Duodenal mucosa (tissue), 2 donors: ENCODE results near the gene IFNLR1.

Source experiments
- H3K27ac ChIP-seq: one replicate; pipeline ENCODE4 v1.7.0; 2013; ENCODE audit warnings: low read depth, low read length
- H3K27me3 ChIP-seq, 2 donors: one replicate each; pipeline ENCODE4 v1.7.0; 2013; ENCODE audit warnings: low read length in 2 of 2, control low read depth in 1 of 2; ENCODE audit not compliant: insufficient read depth in 2 of 2, control insufficient read depth in 1 of 2
- H3K36me3 ChIP-seq, 2 donors: one replicate each; pipeline ENCODE4 v1.7.0; 2013; ENCODE audit warnings: low read length in 2 of 2, control low read depth in 1 of 2; ENCODE audit not compliant: insufficient read depth in 2 of 2, control insufficient read depth in 1 of 2
- H3K4me1 ChIP-seq, 2 donors: one replicate each; pipeline ENCODE4 v1.7.0; 2013; ENCODE audit warnings: low read length in 2 of 2, control low read depth in 1 of 2; ENCODE audit not compliant: insufficient read depth in 2 of 2, control insufficient read depth in 1 of 2
- H3K4me3 ChIP-seq, 2 donors: one replicate each; pipeline ENCODE4 v1.7.0; 2013; ENCODE audit warnings: low read length in 2 of 2, low read depth in 1 of 2
- H3K9ac ChIP-seq, 2 donors: one replicate each; pipeline ENCODE4 v1.7.0; 2013; ENCODE audit warnings: low read length in 2 of 2, low read depth in 1 of 2
- H3K9me3 ChIP-seq, 2 donors: one replicate each; pipeline ENCODE4 v1.7.0; 2013; ENCODE audit warnings: low read length in 2 of 2, control low read depth in 1 of 2; ENCODE audit not compliant: control insufficient read depth in 1 of 2

IFNLR1 gene

GRCh38 chr1:24118410-24119242 is 68.5 kb downstream of the IFNLR1 start:
- H3K4me1 ChIP-seq, result peaks cover 32 to 34% of the 10 kb centered on the region in 2 donors
- no peak overlapping the region for H3K9ac ChIP-seq
- H3K9me3 ChIP-seq, result no peaks in the 10 kb centered on the region
- H3K27me3 ChIP-seq, result no peaks in the 10 kb centered on the region
- H3K36me3 ChIP-seq, result peaks cover 0 to 12% of the 10 kb centered on the region in 2 donors
- no peak overlapping the region for H3K27ac ChIP-seq
- no peak overlapping the region for H3K4me3 ChIP-seq

DNA sequence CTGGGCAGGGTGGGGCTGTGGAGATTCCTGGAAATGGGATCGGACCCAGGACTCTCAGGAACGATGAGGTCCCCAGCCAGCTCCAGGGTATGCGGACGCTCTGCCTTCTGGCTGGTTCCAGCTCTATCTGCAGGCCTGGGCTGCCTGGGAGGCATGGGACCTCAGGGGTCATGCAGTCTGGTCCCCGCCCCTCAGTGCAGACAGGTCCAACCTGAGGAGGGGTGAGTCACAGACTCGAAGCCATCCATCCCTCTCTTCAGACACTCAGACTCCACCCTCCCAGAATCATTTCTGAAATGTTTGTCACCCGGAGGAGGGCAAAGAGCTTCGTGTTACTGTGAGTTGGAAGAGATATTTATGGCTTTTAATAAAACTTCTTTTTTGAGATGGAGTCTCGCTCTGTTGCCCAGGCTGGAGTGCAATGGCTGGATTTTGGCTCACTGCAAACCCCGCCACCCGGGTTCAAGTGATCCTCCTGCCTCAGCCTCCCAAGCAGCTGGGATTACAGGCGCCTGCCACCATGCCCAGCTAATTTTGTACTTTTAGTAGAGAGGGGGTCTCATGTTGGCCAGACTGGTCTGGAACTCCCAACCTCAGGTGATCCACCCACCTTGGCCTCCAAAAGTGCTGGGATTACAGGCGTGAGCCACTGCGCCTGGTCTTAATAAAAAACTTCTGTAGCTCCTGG is 69.2 kb downstream of the IFNLR1 start:
- Histone ChIP-seq H3K27ac (no peak overlapping the region), H3K9me3 (no peaks in the 10 kb centered on the region), H3K27me3 (no peaks in the 10 kb centered on the region), H3K36me3 (peaks cover 0 to 7% of the 10 kb centered on the region in 2 donors), H3K4me3 (no peak overlapping the region), H3K9ac (no peak overlapping the region), H3K4me1 (peaks cover 35 to 36% of the 10 kb centered on the region in 2 donors)

GRCh38 chr1:24117132-24117531 is 70.0 kb downstream of the IFNLR1 start:
- no peaks in the 10 kb centered on the region for H3K9me3 ChIP-seq
- no peak overlapping the region for H3K9ac ChIP-seq
- peaks cover 42 to 43% of the 10 kb centered on the region in 2 donors for H3K4me1 ChIP-seq
- H3K36me3 ChIP-seq, result peaks cover 0 to 6% of the 10 kb centered on the region in 2 donors
- H3K4me3 ChIP-seq, result no peak overlapping the region
- H3K27ac ChIP-seq, result no peak overlapping the region
- no peaks in the 10 kb centered on the region for H3K27me3 ChIP-seq

DNA sequence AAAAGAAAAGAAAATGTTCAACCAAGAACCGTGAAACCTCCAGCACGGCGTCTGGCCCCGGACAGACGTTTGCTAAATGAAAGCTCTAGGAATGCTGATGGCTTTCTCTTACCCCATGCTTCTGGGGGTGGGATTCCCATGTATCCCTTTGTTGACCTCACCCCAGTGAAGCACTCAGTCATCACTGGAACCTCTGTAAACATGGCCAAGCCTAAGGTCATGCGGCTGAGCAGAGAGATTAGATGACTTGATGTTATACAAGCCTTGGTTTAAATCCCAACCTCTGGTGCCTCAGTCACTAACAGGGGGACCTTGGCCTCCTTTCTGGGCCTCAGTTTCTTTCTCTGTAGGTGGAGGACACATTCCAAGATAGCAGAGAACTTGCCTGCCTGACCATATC is 72.3 kb downstream of the IFNLR1 start:
- H3K4me1 ChIP-seq, result peaks cover 27 to 32% of the 10 kb centered on the region in 2 donors
- no peaks in the 10 kb centered on the region for H3K27me3 ChIP-seq
- no peaks in the 10 kb centered on the region for H3K9me3 ChIP-seq
- no peaks in the 10 kb centered on the region for H3K36me3 ChIP-seq
- H3K27ac ChIP-seq, result no peak overlapping the region
- H3K9ac ChIP-seq, result no peak overlapping the region
- no peak overlapping the region for H3K4me3 ChIP-seq

GRCh38 chr1:24113641-24114033 is 73.5 kb downstream of the IFNLR1 start:
- Histone ChIP-seq H3K27me3 (no peaks in the 10 kb centered on the region), H3K27ac (no peak overlapping the region), H3K4me3 (no peak overlapping the region), H3K9me3 (no peaks in the 10 kb centered on the region), H3K36me3 (no peaks in the 10 kb centered on the region), H3K4me1 (peaks cover 22 to 29% of the 10 kb centered on the region in 2 donors), H3K9ac (no peak overlapping the region)

DNA sequence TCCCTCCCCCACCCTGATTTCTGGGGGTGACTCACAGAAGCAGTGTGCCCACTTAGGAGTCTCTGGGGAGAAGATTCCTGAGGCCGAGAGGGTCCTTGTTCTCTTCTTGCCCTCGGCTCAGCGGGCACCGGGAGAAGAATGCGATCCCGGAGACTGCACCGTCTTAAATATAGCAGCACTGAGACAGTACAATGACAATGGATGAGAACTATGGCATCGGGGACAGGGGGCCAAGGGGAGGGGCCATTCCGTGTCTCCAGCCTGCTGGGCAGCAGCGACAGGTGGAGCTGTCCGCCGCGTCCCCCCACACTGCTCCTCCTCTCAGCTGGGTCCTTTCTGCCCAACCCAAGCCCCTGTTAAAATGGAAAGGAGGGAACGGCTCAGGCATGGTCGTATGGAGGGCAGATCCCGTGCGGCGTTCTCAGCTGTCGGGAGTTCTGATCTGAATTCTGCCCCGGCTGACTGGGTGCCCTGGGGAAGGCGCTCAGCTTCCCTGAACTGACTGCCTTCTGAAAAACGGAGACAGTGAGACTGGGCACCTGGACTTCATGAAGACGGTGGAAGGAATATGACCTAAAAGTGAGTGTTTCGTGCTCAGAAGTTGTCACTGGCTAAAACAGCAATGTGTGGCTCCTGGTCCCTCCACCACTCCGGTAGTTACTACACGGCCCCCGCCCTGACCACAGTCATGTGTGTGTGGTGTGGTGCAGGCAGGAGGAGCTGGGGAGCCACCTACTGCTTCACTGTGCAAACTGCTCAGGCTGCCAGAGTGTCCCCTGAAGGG is 74.9 kb downstream of the IFNLR1 start, which contains the start of gene MYOM3:
TSS of gene MYOM3 (minus strand) at position 140 of the 784 bp plus-strand sequence. CDS start 3,499 bp downstream, outside the sequence.
- Histone ChIP-seq H3K27me3 (no peaks in the 10 kb centered on the region), H3K9ac (peak within 1 kb of the TSS; percentile 39 to 48), H3K27ac (no peak within 1 kb of the TSS), H3K4me3 (peak within 1 kb of the TSS; percentile 52 to 69), H3K4me1 (peaks cover 28 to 35% of the 10 kb centered on the region in 2 donors), H3K36me3 (no peaks in the 10 kb centered on the region), H3K9me3 (no peaks in the 10 kb centered on the region)

DNA sequence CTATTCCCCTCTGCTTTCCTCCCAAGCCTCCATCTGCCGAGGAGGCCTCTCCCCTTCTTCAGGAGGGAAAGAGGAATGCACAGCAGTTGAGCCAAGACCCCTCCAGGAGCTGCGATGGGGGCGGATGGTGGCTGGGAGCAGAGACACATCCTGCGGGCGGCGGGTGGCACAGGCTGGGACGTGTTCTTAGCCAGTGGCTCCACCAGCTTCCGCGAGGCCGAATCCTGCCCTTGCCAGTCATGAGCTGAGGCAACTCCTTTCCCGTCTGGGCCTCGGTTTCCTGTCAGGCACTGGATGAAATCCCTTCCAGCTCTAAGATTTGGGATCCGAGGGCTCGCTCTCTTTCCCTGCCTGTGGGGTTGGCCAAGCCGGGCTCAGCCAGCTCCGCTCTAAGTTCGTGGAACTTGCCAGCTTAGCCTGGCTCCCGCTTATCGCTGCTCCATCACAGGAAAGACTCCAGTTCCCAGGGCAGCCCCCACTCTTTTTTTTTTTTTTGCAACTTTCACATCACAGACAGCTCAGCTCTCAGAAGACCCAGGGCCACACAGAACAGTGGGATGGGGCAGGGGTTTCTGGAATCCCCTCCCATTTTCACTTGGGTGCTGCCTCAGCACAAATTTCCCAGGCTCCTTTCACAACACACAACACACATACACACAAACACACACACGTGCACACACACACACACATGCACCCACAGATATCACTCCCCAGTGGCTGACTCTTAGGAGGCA is 75.7 kb downstream of the IFNLR1 start:
- H3K27ac ChIP-seq, result no peak overlapping the region
- no peak overlapping the region for H3K9ac ChIP-seq
- H3K9me3 ChIP-seq, result no peaks in the 10 kb centered on the region
- H3K4me3 ChIP-seq, result no peak overlapping the region
- peaks cover 28 to 35% of the 10 kb centered on the region in 2 donors for H3K4me1 ChIP-seq
- H3K36me3 ChIP-seq, result no peaks in the 10 kb centered on the region
- H3K27me3 ChIP-seq, result no peaks in the 10 kb centered on the region

- no peak overlapping the region for H3K9ac ChIP-seq
- peaks cover 28 to 35% of the 10 kb centered on the region in 2 donors for H3K4me1 ChIP-seq
- no peaks in the 10 kb centered on the region for H3K27me3 ChIP-seq
- H3K4me3 ChIP-seq, result no peak overlapping the region
- H3K36me3 ChIP-seq, result no peaks in the 10 kb centered on the region
- no peak overlapping the region for H3K27ac ChIP-seq
- H3K9me3 ChIP-seq, result no peaks in the 10 kb centered on the region
These were observed 76.3 kb downstream of the IFNLR1 start for GRCh38 chr1:24110642-24111261.

DNA sequence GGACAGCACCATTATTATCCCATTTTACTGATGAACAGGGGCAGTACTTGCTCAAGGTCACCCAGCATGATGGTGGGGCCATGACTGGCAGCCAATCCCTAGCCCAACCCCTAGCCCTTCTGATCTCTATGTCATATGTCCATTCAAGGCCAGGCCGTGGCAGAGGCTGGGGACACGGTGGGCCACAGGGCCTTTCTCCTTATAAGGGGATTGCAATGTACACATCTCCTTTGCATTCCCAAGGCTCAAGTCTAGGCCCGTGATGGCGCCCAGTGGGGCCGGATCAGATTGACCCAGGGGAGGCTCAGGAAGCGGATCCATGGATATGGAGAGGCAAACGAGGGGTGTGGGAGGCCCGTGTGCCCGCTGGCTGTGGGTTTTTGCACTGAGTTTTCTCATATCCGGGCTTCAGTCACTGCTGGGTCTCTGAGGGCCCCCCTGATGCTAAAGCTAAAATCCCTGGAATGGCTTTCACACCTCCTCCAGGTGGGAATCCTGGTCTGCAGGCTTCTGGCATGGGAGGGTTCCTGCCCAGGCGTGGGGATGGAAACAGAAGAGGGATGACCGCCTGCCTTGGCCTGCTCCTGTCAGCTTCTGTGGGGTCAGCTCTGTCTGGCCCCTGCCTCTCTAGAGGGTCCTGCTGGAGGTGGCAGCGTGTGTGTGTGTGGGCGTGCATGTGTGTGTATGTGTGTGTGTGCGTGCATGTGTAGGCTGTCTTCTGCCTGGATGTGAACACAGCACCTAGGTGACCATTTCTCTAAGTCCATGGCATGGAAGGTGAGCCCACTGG is 77.2 kb downstream of the IFNLR1 start:
- H3K36me3 ChIP-seq, result no peaks in the 10 kb centered on the region
- no peak overlapping the region for H3K9ac ChIP-seq
- no peaks in the 10 kb centered on the region for H3K27me3 ChIP-seq
- no peak overlapping the region for H3K4me3 ChIP-seq
- no peaks in the 10 kb centered on the region for H3K9me3 ChIP-seq
- H3K27ac ChIP-seq, result no peak overlapping the region
- H3K4me1 ChIP-seq, result peaks cover 34 to 35% of the 10 kb centered on the region in 2 donors
